Keratinocyte (primary cell): Measurements from ENCODE around the gene IPO11.

Source experiments
- CTCF ChIP-seq, 3 experiments: IDR thresholded peaks in 1 of 3; conservative IDR thresholded peaks in 1 of 3; optimal IDR thresholded peaks in 1 of 3; 2 replicates in 2 of 3; 3 replicates in 1 of 3; pipeline versions ENCODE3 to v1.5.1; 2011; ENCODE audit warnings: low read length in 3 of 3, mild to moderate bottlenecking in 3 of 3, moderate library complexity in 2 of 3, control low read depth in 1 of 3, inconsistent platforms in 1 of 3; ENCODE audit not compliant: insufficient read depth in 2 of 3; ENCODE audit errors: extremely low read depth in 1 of 3
- EZH2 ChIP-seq: IDR thresholded peaks from one replicate; pipeline ENCODE4 v1.6.1; 2012; ENCODE audit warnings: inconsistent platforms, mild to moderate bottlenecking, low read length, moderate library complexity

- no peak for TF ChIP-seq CTCF (optimal IDR thresholded peaks at IDR 0.05 in 1 of 3, IDR thresholded peaks at IDR 0.05 in 1 of 3, conservative IDR thresholded peaks at IDR 0.05 in 1 of 3; ENCODE audit: extremely low read depth in 1 of 3, insufficient read depth in 2 of 3, low read length in 3 of 3)
- no peak for TF ChIP-seq EZH2
Measured at GRCh38 chr5:62600560-62601252, 188.1 kb downstream of the IPO11 start.
